ENCODE data around the gene KRTCAP3. TPM values are rescaled to one million over a fixed set of nuclear protein-coding genes. Genes with fewer than 3 reads are reported as not detected.

KRTCAP3 gene
- total and polyA plus RNA-seq, 2 of the 8 experiments (the other 6 are each of a cell fraction or from before 2014, with no cell fraction given) = 55.4 to 72.5 TPM

DNA sequence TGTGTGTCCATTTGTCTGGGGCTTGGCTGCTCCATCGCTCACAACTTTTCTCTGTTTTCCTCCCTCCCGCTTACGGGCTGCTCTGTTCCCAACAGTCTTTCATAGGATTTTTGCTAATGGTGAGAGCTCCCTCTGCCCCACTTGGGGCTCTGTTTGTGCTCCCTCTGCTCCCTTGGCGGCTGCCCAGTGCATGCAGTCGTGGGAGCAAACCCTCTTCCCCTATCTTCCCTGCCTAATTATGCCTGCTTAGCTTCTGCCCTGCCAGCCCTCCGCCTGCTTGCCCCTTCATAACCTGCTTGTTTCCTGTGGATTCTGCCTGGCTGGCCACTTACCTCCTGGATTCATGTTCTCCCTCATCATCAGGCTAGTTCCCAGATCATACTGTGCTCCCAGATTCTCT lies 6.6 kb upstream of the KRTCAP3 start:
- no peak overlapping the region; the same call in 1 of the 2 replicates for H4K8ac ChIP-seq (ENCODE audit: extremely low read depth, insufficient read depth, low read length)
- no peaks in the 10 kb centered on the region for H3K4me1 ChIP-seq (replicated peaks in 1 of 4; ENCODE audit: control insufficient read depth in 3 of 4, insufficient read depth in 4 of 4, low read length in 3 of 4)
- DNase-seq (ENCODE audit: low read depth in 1 of 2, low spot score in 2 of 2) (no peak), FAIRE-seq (no peak)
- no peak overlapping the region for H2BK12ac ChIP-seq (ENCODE audit: low read depth, low read length)
- H3K56ac ChIP-seq (replicated peaks; ENCODE audit: insufficient read length, low read depth, low read length) = no peak overlapping the region
- H3K4ac ChIP-seq (replicated peaks; ENCODE audit: insufficient read length, low read depth, low read length) = no peak overlapping the region
- no peak overlapping the region for H3K18ac ChIP-seq (ENCODE audit: extremely low read depth, low read length)
- H3K9ac ChIP-seq (replicated peaks in 1 of 4; ENCODE audit: extremely low read depth in 1 of 4, low read depth in 3 of 4, low read length in 3 of 4) = no peak overlapping the region
- no peaks in the 10 kb centered on the region for H3K9me3 ChIP-seq (ENCODE audit: insufficient read depth in 2 of 2, low read depth in 1 of 2, low read length in 1 of 2)
- ChIA-PET POLR2A (ENCODE audit: partially characterized antibody) (no interaction called here), CTCF (ENCODE audit: partially characterized antibody) (interaction anchor here (1.2 kb wide), 1 partner anchor 28 kb away, joined by 4 read pairs; no protein-coding TSS in a partner anchor)
- H3K36me3 ChIP-seq (ENCODE audit: control insufficient read depth in 2 of 4, insufficient read depth in 4 of 4, low read length in 3 of 4) = peaks cover 25 to 57% (median 51%) of the 10 kb centered on the region in 4 experiments
- H2BK5ac ChIP-seq (ENCODE audit: low read depth, low read length) = no peak overlapping the region
- no peak overlapping the region for H3K4me3 ChIP-seq (ENCODE audit: extremely low read depth in 1 of 4, insufficient read depth in 2 of 4, low read depth in 3 of 4, low read length in 4 of 4)
- no peak overlapping the region for H2AFZ ChIP-seq (ENCODE audit: low read length)
- H3K23ac ChIP-seq (ENCODE audit: insufficient read length) = no peak overlapping the region
- H2BK15ac ChIP-seq (ENCODE audit: low read length) = no peak overlapping the region
- H3K23me2 ChIP-seq (ENCODE audit: low read depth, low read length) = no peaks in the 10 kb centered on the region
- H3K4me2 ChIP-seq (ENCODE audit: insufficient read depth in 1 of 2, low read depth in 2 of 2, low read length in 2 of 2) = no peak overlapping the region
- no peak overlapping the region for H4K5ac ChIP-seq (ENCODE audit: insufficient read length, low read depth, low read length)
- H3K79me2 ChIP-seq (ENCODE audit: control insufficient read depth in 1 of 2, insufficient read depth in 2 of 2, low read length in 2 of 2) = peaks cover 3 to 18% of the 10 kb centered on the region in 2 experiments; a peak in 3 of 4 replicates
- no peak overlapping the region for H2BK20ac ChIP-seq (ENCODE audit: low read length)
- no peak overlapping the region for H3K27ac ChIP-seq (ENCODE audit: low read depth, low read length)
- no peak overlapping the region for H3K14ac ChIP-seq (ENCODE audit: insufficient read length)
- peaks cover 3% of the 10 kb centered on the region; the same call in 1 of the 2 replicates for H3K79me1 ChIP-seq (ENCODE audit: low read depth, low read length)
- no peak for TF ChIP-seq CBX8 (IDR thresholded peaks at IDR 0.05; ENCODE audit: borderline replicate concordance, low read depth, low read length)
- TF ChIP-seq MAX (IDR thresholded peaks at IDR 0.05) = no peak
- TF ChIP-seq PHF8 (conservative IDR thresholded peaks at IDR 0.05; ENCODE audit: low read depth, low read length) = no peak
- TF ChIP-seq CBX5 (IDR thresholded peaks at IDR 0.05; ENCODE audit: low read depth, low read length) = no peak
- no peak for TF ChIP-seq SAP30 (IDR thresholded peaks at IDR 0.05; ENCODE audit: insufficient read depth, insufficient replicate concordance, low read length)
- TF ChIP-seq RXRA (IDR thresholded peaks at IDR 0.05; ENCODE audit: insufficient read depth, low read depth, low read length) = no peak
- TF ChIP-seq BRCA1 (IDR thresholded peaks at IDR 0.05; ENCODE audit: low read depth, low read length) = no peak
- TF ChIP-seq HDAC2 (IDR thresholded peaks at IDR 0.05; ENCODE audit: borderline replicate concordance in 1 of 2, low read depth in 2 of 2, low read length in 2 of 2) = no peak
- TF ChIP-seq, protein P1, sequence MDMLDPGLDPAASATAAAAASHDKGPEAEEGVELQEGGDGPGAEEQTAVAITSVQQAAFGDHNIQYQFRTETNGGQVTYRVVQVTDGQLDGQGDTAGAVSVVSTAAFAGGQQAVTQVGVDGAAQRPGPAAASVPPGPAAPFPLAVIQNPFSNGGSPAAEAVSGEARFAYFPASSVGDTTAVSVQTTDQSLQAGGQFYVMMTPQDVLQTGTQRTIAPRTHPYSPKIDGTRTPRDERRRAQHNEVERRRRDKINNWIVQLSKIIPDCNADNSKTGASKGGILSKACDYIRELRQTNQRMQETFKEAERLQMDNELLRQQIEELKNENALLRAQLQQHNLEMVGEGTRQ (IDR thresholded peaks at IDR 0.05; ENCODE audit: low read length) = no peak
- no peak for TF ChIP-seq TBP (IDR thresholded peaks at IDR 0.05; ENCODE audit: low read depth, low read length)
- H4K20me1 ChIP-seq (replicated peaks in 1 of 2; ENCODE audit: control insufficient read depth in 1 of 2, insufficient read depth in 2 of 2, low read length in 2 of 2) = peaks cover 2 to 9% of the 10 kb centered on the region in 2 experiments
- no peaks in the 10 kb centered on the region for H3K27me3 ChIP-seq (replicated peaks in 1 of 4; ENCODE audit: control insufficient read depth in 3 of 4, extremely low read depth in 1 of 4, insufficient read depth in 3 of 4, low read length in 3 of 4)
- H2AK5ac ChIP-seq (ENCODE audit: low read depth, low read length) = no peak overlapping the region
- WGBS, 2 experiments (ENCODE audit: extremely low coverage in 1 of 2, insufficient coverage in 1 of 2, insufficient read length in 1 of 2, insufficient replicate concordance in 2 of 2, low coverage in 1 of 2, low lambda C conversion rate in 2 of 2, missing lambda C conversion rate in 1 of 2) = 98% methylated on average over 6 of the region's 6 CpGs; no CpG with 5 or more reads in 1 of the 2 experiments
- no peak overlapping the region for H2BK120ac ChIP-seq (replicated peaks; ENCODE audit: low read depth, low read length)
- no peak overlapping the region for H4K91ac ChIP-seq (replicated peaks; ENCODE audit: insufficient read length, low read length)
